Endothelial cell of umbilical vein (primary cell): Measurements from ENCODE around the gene IFRD2. TPM values are rescaled to one million over a fixed set of nuclear protein-coding genes. Genes with fewer than 3 reads are reported as not detected.

Experiments used
- BruUV-seq: library from RNA; stranded (reverse); fragments of 400-500 nt; replicated peaks from 2 replicates; lab custom pipeline; 2021; lab: Mats Ljungman, UMichigan
- CTCF ChIA-PET: fragments of 300-600, 350-600 bp; sonication (Branson Sonifier 250); formaldehyde crosslinking; loops from one replicate; lab custom pipeline; 2021; ENCODE audit warnings: antibody characterized with exemption, inconsistent platforms; lab: Charles Lee
- POLR2A ChIA-PET: fragments of 300-600, 350-600 bp; sonication (Branson Sonifier 250); formaldehyde crosslinking; loops from one replicate; lab custom pipeline; 2021; ENCODE audit warnings: antibody characterized with exemption, inconsistent platforms; lab: Charles Lee
- DNase-seq: peaks from one replicate; pipeline ENCODE4 v3.0.0-alpha.2; 2011; ENCODE audit warnings: low read depth, low spot score
- FAIRE-seq: peaks from 2 replicates; lab custom pipeline; 2011; peaks lifted over from hg19 to GRCh38; lab: Jason Lieb, UNC
- H2AFZ ChIP-seq: 2 replicates; pipeline ENCODE4 v1.6.0; 2012; ENCODE audit warnings: low read depth, low read length, control low read depth, inconsistent platforms
- H3K27ac ChIP-seq: 2 replicates; pipeline ENCODE4 v1.5.1; 2011; ENCODE audit warnings: low read depth, mild to moderate bottlenecking, control low read depth, low read length, moderate library complexity; ENCODE audit not compliant: insufficient read depth
- H3K27me3 ChIP-seq, 2 experiments: 2 replicates each; pipeline versions ENCODE4 v1.6.0 to v1.6.1; 2011; ENCODE audit warnings: low read length in 2 of 2, mixed read lengths in 1 of 2; ENCODE audit not compliant: control insufficient read depth in 2 of 2, insufficient read depth in 2 of 2
- H3K36me3 ChIP-seq, 2 experiments: 2 replicates in 1 of 2; 3 replicates in 1 of 2; pipeline ENCODE4 v1.5.1; 2011; ENCODE audit warnings: low read length in 2 of 2, mild to moderate bottlenecking in 1 of 2, moderate library complexity in 1 of 2; ENCODE audit not compliant: control insufficient read depth in 2 of 2, insufficient read depth in 2 of 2; ENCODE audit errors: extremely low read depth in 1 of 2
- H3K4me1 ChIP-seq: 3 replicates; pipeline ENCODE4 v1.5.1; 2011; ENCODE audit warnings: mild to moderate bottlenecking, low read length; ENCODE audit not compliant: control insufficient read depth, insufficient read depth; ENCODE audit errors: extremely low read depth
- H3K4me2 ChIP-seq: 2 replicates; pipeline ENCODE4 v1.6.1; 2011; ENCODE audit warnings: low read length, control low read depth, mixed read lengths; ENCODE audit not compliant: insufficient read depth
- H3K4me3 ChIP-seq, 3 experiments: fragments of 200-600 bp in 1 of 3; sonication (generic), shearing (Covaris generic) in 1 of 3; replicated peaks in 1 of 3; 2 replicates each; pipeline ENCODE4 v1.5.1; 2011 to 2016; ENCODE audit warnings: control low read depth in 3 of 3, low read length in 3 of 3, mild to moderate bottlenecking in 2 of 3, inconsistent platforms in 1 of 3, low read depth in 1 of 3, moderate library complexity in 1 of 3; ENCODE audit not compliant: insufficient read depth in 1 of 3
- H3K79me2 ChIP-seq: 2 replicates; pipeline ENCODE4 v1.6.0; 2012; ENCODE audit warnings: low read length, inconsistent platforms; ENCODE audit not compliant: control insufficient read depth, insufficient read depth
- H3K9ac ChIP-seq: replicated peaks from 2 replicates; pipeline ENCODE3; 2011; ENCODE audit warnings: low read length, control low read depth; ENCODE audit not compliant: insufficient read depth; ENCODE audit errors: extremely low read depth
- H3K9me1 ChIP-seq: replicated peaks from 3 replicates; pipeline ENCODE4 v1.6.0; 2011; ENCODE audit warnings: mild to moderate bottlenecking, low read length; ENCODE audit not compliant: control insufficient read depth, insufficient read depth; ENCODE audit errors: extremely low read depth
- H3K9me3 ChIP-seq: replicated peaks from 2 replicates; pipeline ENCODE4 v1.5.1; 2012; ENCODE audit warnings: low read length, inconsistent platforms; ENCODE audit not compliant: control insufficient read depth, insufficient read depth
- H4K20me1 ChIP-seq: replicated peaks from 2 replicates; pipeline ENCODE3; 2011; ENCODE audit warnings: mild to moderate bottlenecking, low read length; ENCODE audit not compliant: control insufficient read depth, insufficient read depth; ENCODE audit errors: extremely low read depth
- EZH2 ChIP-seq: IDR thresholded peaks from 2 replicates; pipeline ENCODE4 v1.6.1; 2012; ENCODE audit warnings: borderline replicate concordance, low read depth, mild to moderate bottlenecking, moderate library complexity, low read length, inconsistent platforms; ENCODE audit not compliant: severe bottlenecking
- FOS ChIP-seq: IDR thresholded peaks from 2 replicates; pipeline ENCODE4 v1.6.1; 2011; ENCODE audit warnings: mild to moderate bottlenecking, low read length, moderate library complexity, borderline replicate concordance; ENCODE audit not compliant: insufficient read depth
- GATA2 ChIP-seq: IDR thresholded peaks from 2 replicates; pipeline ENCODE4 v1.7.0; 2011; ENCODE audit warnings: low read depth, mild to moderate bottlenecking, moderate library complexity, mixed read lengths, low read length; ENCODE audit not compliant: insufficient read length, insufficient read depth
- JUN ChIP-seq: IDR thresholded peaks from 2 replicates; pipeline ENCODE4 v1.6.1; 2011; ENCODE audit warnings: borderline replicate concordance, low read depth; ENCODE audit not compliant: insufficient read length, insufficient read depth
- MAX ChIP-seq: IDR thresholded peaks from 2 replicates; pipeline ENCODE4 v1.6.1; 2011; ENCODE audit not compliant: insufficient read depth, insufficient read length
- MYC ChIP-seq: IDR thresholded peaks from one replicate; pipeline ENCODE4 v1.6.1; 2011; ENCODE audit warnings: mild to moderate bottlenecking, low read depth, low read length
- POLR2A ChIP-seq: IDR thresholded peaks from 2 replicates; pipeline ENCODE4 v1.6.1; 2012; ENCODE audit warnings: low read depth, mild to moderate bottlenecking, control low read depth, low read length
- POLR2AphosphoS5 ChIP-seq: IDR thresholded peaks from 2 replicates; pipeline ENCODE4 v1.6.1; 2012; ENCODE audit warnings: low read depth, mild to moderate bottlenecking, control low read depth, low read length, moderate library complexity; ENCODE audit not compliant: insufficient read depth
- dilution Hi-C: fragments of 300-500 bp; cut with MboI; formaldehyde crosslinking; loops from one replicate; pipeline ENCODE4 v1.15.0; 2019; ENCODE audit warnings: low sequenced_read_pairs; ENCODE audit not compliant: extremely low pct_ligation_motif_present
- intact Hi-C: fragments of 100-400 bp; cut with micrococcal nuclease; formaldehyde crosslinking; loops from one replicate; pipeline ENCODE4 v1.10.0; 2022
- polyA plus RNA-seq, 4 experiments: library from polyadenylated mRNA; depleted of rRNA in 3 of 4; stranded (reverse) in 3 of 4; unstranded in 1 of 4; fragments of >200 nt; gene quantifications; 2 replicates each; pipeline versions ENCODE4 v1.2.1 to v1.2.3, GENCODE V29; 2011 to 2012; ENCODE audit warnings: missing spikeins in 1 of 4
- total RNA-seq: library from RNA; stranded (reverse); gene quantifications from 2 replicates; pipeline ENCODE4 v1.2.3, GENCODE V29; 2021
- TF ChIP-seq, protein P1 (sequence below), 2 donors: IDR thresholded peaks; 1 replicate in 1 of 2; 2 replicates in 1 of 2; pipeline ENCODE4 v1.5.1; 2011; ENCODE audit warnings: low read length in 2 of 2, mild to moderate bottlenecking in 2 of 2, moderate library complexity in 2 of 2, control low read depth in 1 of 2, inconsistent platforms in 1 of 2, low read depth in 1 of 2; ENCODE audit not compliant: insufficient read depth in 1 of 2; ENCODE audit errors: extremely low read depth in 1 of 2

Gene IFRD2
- total and polyA plus RNA-seq, 2 donors (not counting 3 experiments of a cell fraction or from before 2014, with no cell fraction given), result 99.4 to 111 TPM

GRCh38 chr3:50260942-50261441 lies 31.2 kb downstream of the IFRD2 start:
- no peak for TF ChIP-seq JUN
- TF ChIP-seq GATA2, result no peak
- TF ChIP-seq EZH2, result no peak
- no peak for TF ChIP-seq MAX
- TF ChIP-seq FOS, result no peak
- no peak for TF ChIP-seq POLR2AphosphoS5
- TF ChIP-seq, protein P1, sequence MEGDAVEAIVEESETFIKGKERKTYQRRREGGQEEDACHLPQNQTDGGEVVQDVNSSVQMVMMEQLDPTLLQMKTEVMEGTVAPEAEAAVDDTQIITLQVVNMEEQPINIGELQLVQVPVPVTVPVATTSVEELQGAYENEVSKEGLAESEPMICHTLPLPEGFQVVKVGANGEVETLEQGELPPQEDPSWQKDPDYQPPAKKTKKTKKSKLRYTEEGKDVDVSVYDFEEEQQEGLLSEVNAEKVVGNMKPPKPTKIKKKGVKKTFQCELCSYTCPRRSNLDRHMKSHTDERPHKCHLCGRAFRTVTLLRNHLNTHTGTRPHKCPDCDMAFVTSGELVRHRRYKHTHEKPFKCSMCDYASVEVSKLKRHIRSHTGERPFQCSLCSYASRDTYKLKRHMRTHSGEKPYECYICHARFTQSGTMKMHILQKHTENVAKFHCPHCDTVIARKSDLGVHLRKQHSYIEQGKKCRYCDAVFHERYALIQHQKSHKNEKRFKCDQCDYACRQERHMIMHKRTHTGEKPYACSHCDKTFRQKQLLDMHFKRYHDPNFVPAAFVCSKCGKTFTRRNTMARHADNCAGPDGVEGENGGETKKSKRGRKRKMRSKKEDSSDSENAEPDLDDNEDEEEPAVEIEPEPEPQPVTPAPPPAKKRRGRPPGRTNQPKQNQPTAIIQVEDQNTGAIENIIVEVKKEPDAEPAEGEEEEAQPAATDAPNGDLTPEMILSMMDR (IDR thresholded peaks at IDR 0.05; ENCODE audit: extremely low read depth in 1 of 2, insufficient read depth in 1 of 2, low read depth in 1 of 2, low read length in 2 of 2), result no peak
- TF ChIP-seq MYC, result no peak
- TF ChIP-seq POLR2A, result no peak
- POLR2A ChIA-PET, result interaction anchor here (0.6 to 2.1 kb wide), 2 partner anchors 18 to 198 kb away, joined by 4 to 11 read pairs; no protein-coding TSS in a partner anchor
- Histone ChIP-seq H3K4me2 (peak overlapping the region; percentile 50), H3K27me3 (no peaks in the 10 kb centered on the region), H3K27ac (peak overlapping the region; percentile 88), H4K20me1 (no peaks in the 10 kb centered on the region), H3K9me3 (no peaks in the 10 kb centered on the region), H3K4me1 (peaks cover 24% of the 10 kb centered on the region), H3K9ac (peak overlapping the region; percentile 89), H3K9me1 (no peaks in the 10 kb centered on the region), H3K4me3 (no peak overlapping the region), H3K36me3 (peaks cover 14 to 27% of the 10 kb centered on the region in 2 experiments), H2AFZ (no peak overlapping the region), H3K79me2 (peaks cover 15% of the 10 kb centered on the region)
- DNase-seq (no peak), FAIRE-seq (no peak)
- CTCF ChIA-PET, result interaction anchor here (1.5 to 3.6 kb wide), 2 partner anchors 15 to 67 kb away, joined by 4 to 28 read pairs; partner anchors contain the start of gene GNAT1
- BruUV-seq, result no TSS peak
- dilution Hi-C loops, result no loop called here
- intact Hi-C loops, result loop anchor here (1.0 to 10.0 kb wide), 5 partner anchors 12 to 136 kb away; no protein-coding TSS in a partner anchor
